Muscle of back (tissue), 13 donors: ENCODE data around the gene CORO2B. TPM values are rescaled to one million over a fixed set of nuclear protein-coding genes. Genes with fewer than 3 reads are reported as not detected.
A peak's percentile ranks its signal among the peaks of the same experiment; 100 is the strongest.

ENCODE experiments used
- DNase-seq, 3 donors: peaks; one replicate each; pipeline versions ENCODE4 v3.0.0 to v3.0.0-alpha.2; 2013
- long read RNA-seq, 9 donors: transcript quantifications; one replicate each; lab custom pipeline, GENCODE V29; 2026
- polyA plus RNA-seq, 10 donors: library from polyadenylated mRNA; unstranded; fragments of 120-200 nt; gene quantifications; one replicate each; pipeline ENCODE4 v1.2.1, GENCODE V29; 2013; ENCODE audit not compliant: insufficient read length in 10 of 10

Gene CORO2B, protein sequence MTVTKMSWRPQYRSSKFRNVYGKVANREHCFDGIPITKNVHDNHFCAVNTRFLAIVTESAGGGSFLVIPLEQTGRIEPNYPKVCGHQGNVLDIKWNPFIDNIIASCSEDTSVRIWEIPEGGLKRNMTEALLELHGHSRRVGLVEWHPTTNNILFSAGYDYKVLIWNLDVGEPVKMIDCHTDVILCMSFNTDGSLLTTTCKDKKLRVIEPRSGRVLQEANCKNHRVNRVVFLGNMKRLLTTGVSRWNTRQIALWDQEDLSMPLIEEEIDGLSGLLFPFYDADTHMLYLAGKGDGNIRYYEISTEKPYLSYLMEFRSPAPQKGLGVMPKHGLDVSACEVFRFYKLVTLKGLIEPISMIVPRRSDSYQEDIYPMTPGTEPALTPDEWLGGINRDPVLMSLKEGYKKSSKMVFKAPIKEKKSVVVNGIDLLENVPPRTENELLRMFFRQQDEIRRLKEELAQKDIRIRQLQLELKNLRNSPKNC
- polyA plus RNA-seq, result 1 to 10 TPM; 4.9 to 7.5 (median 6.0) TPM
- long read RNA-seq, donor 1, partial matches to known transcripts, result 0 of 1 reads
- long read RNA-seq, donor 1, other reads (novel, unspliced or antisense), result 0 of 1 reads
- long read RNA-seq, donor 2, result 0 reads
- long read RNA-seq, donor 3, result 0 reads
- long read RNA-seq, donor 4, partial matches to known transcripts, result 0 of 1 reads
- long read RNA-seq, donor 4, other reads (novel, unspliced or antisense), result 0 of 1 reads
- long read RNA-seq, donor 5, partial matches to known transcripts, result 0 of 2 reads
- long read RNA-seq, donor 5, other reads (novel, unspliced or antisense), result 0 of 2 reads
- long read RNA-seq, donor 6, result 0 reads
- long read RNA-seq, donor 7, result 0 reads
- long read RNA-seq, donor 8, partial matches to known transcripts, result 0 of 1 reads
- long read RNA-seq, donor 8, other reads (novel, unspliced or antisense), result 0 of 1 reads
- long read RNA-seq, donor 9, partial matches to known transcripts, result 6 of 15 reads
- long read RNA-seq, donor 9, other reads (novel, unspliced or antisense), result 9 of 15 reads

DNA sequence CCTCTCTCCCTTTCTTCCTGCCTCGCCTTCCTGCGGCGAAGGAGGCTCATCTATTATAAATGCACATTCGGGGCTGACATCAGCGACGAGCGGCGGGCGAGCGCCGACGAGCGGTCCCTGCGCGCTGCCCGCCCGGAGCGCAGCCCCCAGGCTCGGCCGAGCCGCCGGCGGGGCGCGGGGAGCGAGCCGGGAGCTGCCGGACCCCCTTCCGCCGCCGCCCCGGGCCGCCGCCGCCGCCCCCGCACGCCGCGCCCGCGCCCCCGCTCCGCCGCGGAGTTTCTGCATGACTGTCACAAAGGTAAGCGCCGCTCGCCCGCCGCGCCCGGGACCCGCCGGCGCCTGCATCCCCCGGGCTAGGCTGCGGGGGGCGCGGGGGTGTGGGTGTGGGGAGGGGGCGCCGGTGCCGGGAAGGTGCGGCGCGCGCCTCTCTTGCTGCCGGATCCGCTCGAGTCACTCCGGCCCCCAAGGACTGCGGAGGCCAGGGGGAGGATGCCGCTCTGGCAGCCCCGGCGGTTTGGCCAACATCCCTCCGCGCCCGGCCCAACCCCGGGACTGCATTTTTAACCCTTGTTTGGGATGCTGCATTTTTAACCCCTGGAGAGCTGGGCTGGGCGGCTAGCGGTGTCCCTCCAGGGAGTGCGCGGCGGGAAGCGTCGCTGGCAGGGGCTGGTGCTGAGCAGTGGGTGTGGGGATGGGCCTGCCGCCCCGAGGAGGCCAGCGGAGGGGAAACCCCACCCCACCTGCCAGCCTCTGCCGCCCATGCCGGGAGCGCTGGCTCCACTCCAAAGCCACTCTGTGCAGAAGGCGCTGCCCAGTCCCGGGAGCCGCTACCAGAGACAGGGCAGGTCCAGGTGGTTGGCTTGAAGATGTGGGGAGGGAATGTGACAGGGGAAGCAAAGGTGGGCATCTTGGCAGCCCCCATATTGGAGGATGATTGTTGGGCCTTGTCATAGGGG lies at the start of gene CORO2B:
Gene CORO2B, plus strand, starts transcription at position 14 of the 956 bp plus-strand sequence. Its CDS starts 270 bp downstream, at position 284.
- DNase-seq, result peak in 1 of 3 donors; percentile 59

DNA sequence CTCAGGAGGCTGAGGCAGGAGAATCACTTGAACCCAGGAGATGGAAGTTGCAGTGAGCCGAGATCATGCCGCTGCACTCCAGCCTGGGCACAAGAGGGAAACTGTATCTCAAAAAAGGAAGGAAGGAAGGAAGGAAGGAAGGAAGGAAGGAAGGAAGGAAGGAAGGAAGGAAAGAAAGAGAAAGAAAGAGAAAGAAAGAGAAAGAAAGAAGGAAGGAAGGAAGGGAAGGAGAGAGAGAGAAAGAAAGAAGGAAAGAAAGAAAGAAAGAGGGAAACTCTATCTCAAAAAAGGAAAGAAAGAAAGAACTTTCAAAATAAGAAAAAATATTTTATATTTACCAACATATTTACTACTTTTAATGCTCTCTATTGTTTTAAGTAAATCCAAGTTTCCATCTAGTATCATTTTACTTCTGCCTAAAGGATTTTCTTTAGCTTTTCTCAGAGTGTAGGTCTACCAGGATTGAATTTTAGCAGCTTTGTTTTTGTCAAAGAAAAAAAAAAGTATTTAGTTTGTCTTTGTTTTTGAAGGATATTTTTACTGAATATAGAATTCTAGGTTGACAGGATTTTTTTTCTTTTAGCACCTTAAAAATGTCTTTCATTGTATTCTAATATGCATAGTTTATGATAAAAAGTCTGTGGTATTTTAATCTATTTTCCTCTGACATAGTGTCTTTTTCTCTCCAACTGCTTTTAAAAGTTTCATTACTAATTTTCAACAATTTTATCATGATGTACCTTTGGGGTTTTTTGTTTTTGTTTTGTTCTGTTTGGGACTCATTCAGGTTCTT lies 47.2 kb upstream of the CORO2B start:
- no peak for DNase-seq

DNA sequence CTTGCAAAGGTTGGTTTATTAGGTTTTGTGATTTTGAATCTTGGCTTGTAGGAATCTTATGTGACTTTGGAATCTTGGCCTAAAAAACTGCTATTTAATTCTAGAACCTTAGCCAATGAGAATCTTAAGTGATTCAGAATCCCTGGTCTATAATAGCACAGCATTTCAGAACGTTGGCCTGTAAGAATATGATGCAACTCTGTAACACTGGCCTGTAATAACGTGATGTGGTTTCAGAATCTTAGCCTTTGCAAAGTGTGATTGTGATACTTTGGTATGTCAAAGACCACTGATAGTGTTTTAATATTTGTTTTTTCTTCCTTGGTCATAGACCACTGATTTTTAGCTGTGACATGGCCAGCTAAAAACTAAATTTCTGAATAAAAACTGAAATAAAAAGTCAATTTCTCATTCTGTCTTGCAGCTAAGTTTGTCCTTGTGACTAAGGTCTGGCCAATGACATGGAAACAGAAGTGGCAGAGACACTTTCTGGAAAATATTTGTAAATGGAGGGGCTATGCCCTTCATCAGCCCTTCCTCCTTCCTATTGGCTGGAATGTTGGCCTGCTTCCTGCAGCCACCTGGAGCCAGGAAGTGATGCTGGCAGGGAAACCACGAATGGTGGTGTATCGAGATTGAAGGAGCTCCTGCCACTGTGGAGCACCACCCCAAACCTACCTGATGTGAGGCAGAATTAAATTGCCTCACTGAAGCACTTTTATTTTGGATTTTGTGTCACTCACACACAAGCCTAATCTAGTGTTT lies 42.3 kb upstream of the CORO2B start:
- peak in 1 of 3 donors; percentile 95 for DNase-seq

DNA sequence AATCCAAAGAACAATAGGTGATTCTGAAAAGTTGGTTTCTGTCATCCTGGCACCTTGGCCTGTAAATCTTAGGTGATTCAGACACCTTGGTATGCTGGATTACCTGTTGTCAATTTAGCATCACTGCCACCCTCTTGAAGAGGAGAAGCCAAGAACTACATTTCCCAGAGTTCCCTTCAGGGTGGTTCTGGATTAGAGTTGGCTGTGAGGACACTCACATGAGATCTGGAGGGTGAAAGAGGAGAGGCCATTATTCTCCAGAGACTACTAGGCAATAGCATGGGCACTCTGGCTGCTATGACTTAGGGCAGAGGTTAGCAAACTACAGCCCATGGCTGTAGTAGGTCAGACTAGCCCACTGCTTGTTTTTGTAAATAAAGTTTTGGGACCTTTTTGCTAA lies 41.7 kb upstream of the CORO2B start:
- no peak for DNase-seq

GRCh38 chr15:68537506-68537905 lies 41.3 kb upstream of the CORO2B start:
- no peak for DNase-seq

DNA sequence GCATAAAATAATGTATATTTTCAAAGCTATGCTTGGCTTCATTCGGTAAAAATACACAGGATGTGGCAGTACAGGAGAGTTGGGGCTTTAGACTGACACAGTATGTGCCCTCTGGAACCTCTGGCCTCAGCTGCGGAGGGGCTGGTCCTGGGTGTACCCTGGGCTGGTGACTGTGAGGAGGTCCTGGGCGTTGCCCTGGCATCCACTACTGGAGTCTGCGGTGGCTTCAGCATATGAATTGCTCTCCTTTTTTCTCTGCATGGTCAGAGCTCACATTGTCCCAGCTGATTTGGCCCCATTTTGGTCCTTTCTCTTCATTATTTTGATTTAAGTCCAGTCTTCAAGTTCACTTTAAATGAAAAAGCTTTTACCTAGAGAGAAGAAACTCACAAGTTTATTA lies 40.5 kb upstream of the CORO2B start:
- DNase-seq, result no peak

- DNase-seq, result no peak
These were observed 37.0 kb upstream of the CORO2B start for GRCh38 chr15:68541743-68542142.

DNA sequence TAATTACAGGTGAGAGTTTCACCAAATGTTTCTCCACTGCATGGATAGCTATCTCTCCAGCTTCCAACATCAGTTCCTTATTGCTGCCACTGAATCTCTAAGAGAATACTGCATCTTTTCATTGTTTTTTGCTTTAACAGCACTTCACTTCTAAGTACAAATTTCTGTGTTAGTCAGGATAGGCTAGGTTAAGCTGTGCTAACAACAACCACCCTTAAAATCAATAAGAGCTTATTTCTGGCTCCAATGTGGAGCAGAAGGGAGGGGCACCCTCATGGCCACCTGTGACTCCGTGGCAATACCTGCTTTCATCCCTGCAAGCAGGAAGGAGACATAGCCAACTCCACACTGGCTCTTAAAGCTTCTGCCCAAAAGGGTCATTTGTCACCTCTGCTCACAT lies 36.4 kb upstream of the CORO2B start:
- no peak for DNase-seq

- DNase-seq, result no peak
These were observed 36.0 kb upstream of the CORO2B start for GRCh38 chr15:68542771-68543164.

GRCh38 chr15:68543165-68544008 lies 35.4 kb upstream of the CORO2B start:
- peak; percentile 22 to 94 (median 36) for DNase-seq

DNA sequence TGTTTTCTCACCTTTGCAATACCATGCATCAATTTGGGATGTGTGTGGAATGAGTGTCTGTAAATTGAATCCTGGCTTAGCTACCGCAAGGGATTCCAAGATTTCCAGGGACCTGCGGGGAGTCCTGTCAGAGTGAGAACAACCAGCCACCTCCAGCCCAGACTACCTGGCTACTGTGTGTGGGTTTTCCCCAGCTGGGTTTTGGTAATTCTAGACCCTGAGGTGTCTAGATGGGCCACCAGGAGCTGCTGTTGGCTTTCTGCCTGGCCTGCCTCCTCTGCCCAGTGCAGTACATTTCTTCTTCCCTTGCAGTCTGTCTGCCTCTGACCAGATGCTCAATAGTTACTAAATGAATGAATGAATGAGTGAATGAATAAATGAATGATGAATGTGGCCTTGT lies 32.5 kb upstream of the CORO2B start:
- no peak for DNase-seq

DNA sequence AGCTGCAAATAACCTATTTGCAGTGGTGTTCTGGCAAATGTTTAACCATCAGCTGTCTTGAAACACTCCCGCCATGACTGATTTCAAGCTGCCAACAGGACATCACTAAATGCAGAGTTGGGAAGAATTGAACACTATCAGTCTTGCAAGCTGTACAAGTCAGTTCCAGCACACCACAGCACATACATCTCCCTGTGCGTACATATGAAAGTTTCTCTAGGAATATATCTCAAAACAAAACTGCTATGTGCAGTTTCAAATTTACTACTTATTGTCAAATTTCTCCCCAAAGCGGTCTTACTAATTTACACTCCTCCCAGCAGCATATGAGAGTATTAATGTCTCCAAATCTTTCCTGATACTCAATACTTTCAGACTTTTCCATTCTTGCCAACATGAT lies 30.4 kb upstream of the CORO2B start:
- DNase-seq, result no peak

DNA sequence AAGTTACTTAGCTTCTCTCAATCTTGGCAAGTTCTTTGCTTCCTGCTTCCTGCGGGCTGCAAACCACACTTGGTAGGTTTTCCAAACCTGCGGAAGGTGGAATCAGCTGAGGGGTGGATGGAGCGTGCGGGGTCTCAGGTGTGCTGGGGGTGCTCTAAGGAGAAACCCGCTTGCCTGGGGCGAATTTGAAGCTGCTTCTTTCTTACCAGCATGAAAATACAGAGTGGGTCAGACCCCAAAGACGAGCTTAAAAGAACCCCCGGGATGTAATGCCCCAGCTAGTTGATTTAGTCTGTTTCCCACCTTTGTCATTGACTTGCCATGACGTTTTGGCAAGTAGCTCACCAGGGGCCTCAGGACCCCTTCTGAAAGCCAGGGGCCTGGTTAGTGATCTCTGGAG lies 28.8 kb upstream of the CORO2B start:
- DNase-seq, result no peak

DNA sequence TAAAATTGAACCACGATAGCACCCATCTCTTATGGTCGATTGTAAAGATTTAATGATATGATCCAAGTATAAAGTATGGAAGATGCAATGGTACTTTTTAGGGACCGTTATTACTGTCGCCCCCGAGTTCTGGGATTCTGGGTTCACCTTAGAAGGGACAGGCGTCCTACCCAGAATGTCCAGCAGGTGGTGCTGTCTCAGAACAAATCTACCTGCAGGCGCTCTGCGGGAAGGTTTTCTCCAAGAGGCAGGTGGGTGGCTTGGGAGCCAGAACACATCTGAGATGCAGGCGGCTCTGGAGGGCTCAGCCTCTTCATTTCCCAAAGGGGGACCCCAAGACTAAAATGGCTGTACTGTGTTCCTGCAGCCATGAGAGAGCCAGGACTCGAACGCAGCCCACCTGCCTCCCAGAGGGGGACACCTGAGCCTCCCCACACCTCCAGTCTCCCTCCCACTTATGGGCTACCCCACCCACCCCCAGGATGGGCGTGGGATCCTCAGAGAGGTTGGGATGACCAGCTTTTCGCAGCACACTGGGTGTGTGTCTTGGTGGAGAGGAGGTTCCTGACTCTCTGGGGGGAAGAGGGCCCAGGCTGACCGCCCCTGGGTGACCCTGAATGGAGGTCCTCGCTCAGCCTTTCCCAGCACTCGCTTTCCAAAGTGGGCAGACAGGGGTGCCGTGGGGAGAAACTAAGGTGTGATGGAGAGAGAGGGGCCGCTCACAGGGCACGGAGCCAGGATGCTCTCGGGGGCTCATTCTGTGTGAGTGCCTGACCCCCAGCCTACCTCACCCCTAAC lies 28.1 kb upstream of the CORO2B start:
- peak; percentile 44 to 70 (median 59) for DNase-seq

DNA sequence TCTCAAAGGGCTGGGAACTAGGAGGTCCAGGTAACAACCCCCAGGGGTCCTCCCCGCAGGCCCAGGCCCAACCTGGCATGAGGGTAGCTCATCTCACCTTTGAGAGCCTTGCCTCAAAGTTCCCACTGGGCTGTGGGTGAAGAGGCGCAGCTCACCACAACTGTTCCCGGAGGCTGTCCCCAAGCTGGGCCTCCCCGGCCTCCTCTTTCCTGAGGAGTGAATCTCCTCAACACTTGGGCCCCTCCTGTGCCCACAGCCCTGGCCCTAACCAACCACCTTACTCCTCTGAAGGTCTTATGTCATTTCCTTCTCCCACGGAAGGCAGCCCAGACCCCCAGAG lies 27.5 kb upstream of the CORO2B start:
- no peak for DNase-seq

DNA sequence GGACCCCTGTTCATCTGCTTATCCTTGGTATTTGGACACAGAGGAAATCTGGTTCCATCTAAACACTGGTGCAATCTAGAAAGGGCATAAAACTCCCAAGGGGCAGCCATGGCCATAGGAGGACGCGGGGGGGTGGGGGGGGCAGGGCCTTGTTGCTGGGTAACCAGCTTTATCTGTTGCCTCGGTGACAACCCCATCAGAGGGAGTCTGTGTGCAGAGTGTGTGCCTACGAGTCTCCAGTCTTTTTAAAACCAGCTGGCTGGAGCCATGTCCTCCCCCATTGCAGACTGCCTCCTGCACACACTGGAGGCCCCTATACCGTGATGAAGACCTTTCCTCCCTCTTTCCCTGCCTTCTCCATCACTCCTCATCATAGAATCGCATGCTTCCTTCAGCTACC lies 26.4 kb upstream of the CORO2B start:
- no peak for DNase-seq

- peak in 1 of 3 donors; percentile 51 for DNase-seq
These were observed 26.0 kb upstream of the CORO2B start for GRCh38 chr15:68552773-68553172.
